Liver (tissue), 9 donors: ENCODE data around the gene BRF1. TPM values are rescaled to one million over a fixed set of nuclear protein-coding genes. Genes with fewer than 3 reads are reported as not detected.

Source experiments
- DNase-seq: peaks from one replicate; pipeline ENCODE4 v3.0.0-alpha.2; 2017; ENCODE audit warnings: low spot score
- H3K27ac ChIP-seq, 2 donors: one replicate each; pipeline ENCODE4 v1.7.0; 2013; ENCODE audit warnings: inconsistent platforms in 2 of 2, low read length in 2 of 2, control low read depth in 1 of 2, low read depth in 1 of 2, mild to moderate bottlenecking in 1 of 2
- H3K27me3 ChIP-seq, 4 donors: one replicate each; pipeline versions ENCODE4 v1.6.1 to v1.7.0; 2013; ENCODE audit warnings: low read length in 3 of 4, inconsistent platforms in 1 of 4, mild to moderate bottlenecking in 1 of 4, moderate library complexity in 1 of 4; ENCODE audit not compliant: control insufficient read depth in 4 of 4, insufficient read depth in 4 of 4
- H3K36me3 ChIP-seq, 4 donors: one replicate each; pipeline versions ENCODE4 v1.6.1 to v1.7.0; 2013; ENCODE audit warnings: low read length in 3 of 4, mild to moderate bottlenecking in 3 of 4, low read depth in 1 of 4, moderate library complexity in 1 of 4; ENCODE audit not compliant: control insufficient read depth in 4 of 4, insufficient read depth in 3 of 4
- H3K4me1 ChIP-seq, 4 donors: one replicate each; pipeline versions ENCODE4 v1.6.1 to v1.7.0; 2013; ENCODE audit warnings: low read length in 3 of 4, mild to moderate bottlenecking in 3 of 4, moderate library complexity in 1 of 4; ENCODE audit not compliant: control insufficient read depth in 4 of 4, insufficient read depth in 4 of 4
- H3K4me3 ChIP-seq, 3 donors: one replicate each; pipeline versions ENCODE4 v1.6.1 to v1.7.0; 2013; ENCODE audit warnings: low read length in 3 of 3, control low read depth in 1 of 3, low read depth in 1 of 3, mild to moderate bottlenecking in 1 of 3
- H3K9ac ChIP-seq, 2 donors: one replicate each; pipeline ENCODE4 v1.7.0; 2013; ENCODE audit warnings: low read length in 2 of 2, mild to moderate bottlenecking in 2 of 2, moderate library complexity in 2 of 2, control low read depth in 1 of 2, low read depth in 1 of 2
- H3K9me3 ChIP-seq, 4 donors: one replicate each; pipeline versions ENCODE4 v1.6.1 to v1.7.0; 2013; ENCODE audit warnings: low read length in 3 of 4; ENCODE audit not compliant: control insufficient read depth in 4 of 4
- ATF3 ChIP-seq: IDR thresholded peaks from 2 replicates; pipeline ENCODE4 v1.6.1; 2016; ENCODE audit warnings: antibody characterized with exemption
- EGR1 ChIP-seq, 2 donors: IDR thresholded peaks; 2 replicates each; pipeline ENCODE4 v1.6.1; 2016 to 2018; ENCODE audit warnings: antibody characterized with exemption in 2 of 2, low read depth in 2 of 2
- FOXA1 ChIP-seq: IDR thresholded peaks from 2 replicates; pipeline ENCODE4 v1.6.1; 2016; ENCODE audit warnings: antibody characterized with exemption
- FOXA2 ChIP-seq: IDR thresholded peaks from 2 replicates; pipeline ENCODE4 v1.6.1; 2016; ENCODE audit warnings: antibody characterized with exemption
- GABPA ChIP-seq, 2 donors: IDR thresholded peaks in 1 of 2; conservative IDR thresholded peaks in 1 of 2; 2 replicates each; pipeline ENCODE4 v1.6.1; 2016; ENCODE audit warnings: antibody characterized with exemption in 2 of 2, mild to moderate bottlenecking in 1 of 2, moderate library complexity in 1 of 2
- HNF4A ChIP-seq, 2 donors: conservative IDR thresholded peaks; 2 replicates each; pipeline ENCODE4 v1.6.1; 2016; ENCODE audit warnings: antibody characterized with exemption in 2 of 2, mild to moderate bottlenecking in 2 of 2
- HNF4G ChIP-seq: IDR thresholded peaks from 2 replicates; pipeline ENCODE4 v1.6.1; 2016; ENCODE audit warnings: antibody characterized with exemption
- JUND ChIP-seq, 2 donors: IDR thresholded peaks; 2 replicates each; pipeline ENCODE4 v1.6.1; 2016; ENCODE audit warnings: antibody characterized with exemption in 2 of 2
- MAX ChIP-seq: IDR thresholded peaks from 2 replicates; pipeline ENCODE4 v1.6.1; 2016; ENCODE audit warnings: antibody characterized with exemption
- NR2F2 ChIP-seq: IDR thresholded peaks from 2 replicates; pipeline ENCODE4 v1.6.1; 2016; ENCODE audit warnings: antibody characterized with exemption
- RAD21 ChIP-seq, 2 donors: IDR thresholded peaks; 2 replicates each; pipeline ENCODE4 v1.6.1; 2016; ENCODE audit warnings: antibody characterized with exemption in 2 of 2, mild to moderate bottlenecking in 2 of 2
- RXRA ChIP-seq, 2 donors: IDR thresholded peaks; 2 replicates each; pipeline ENCODE4 v1.6.1; 2017 to 2018; ENCODE audit warnings: antibody characterized with exemption in 2 of 2, mild to moderate bottlenecking in 1 of 2
- SP1 ChIP-seq: IDR thresholded peaks from 2 replicates; pipeline ENCODE4 v1.6.1; 2018; ENCODE audit warnings: antibody characterized with exemption, mild to moderate bottlenecking
- TAF1 ChIP-seq: conservative IDR thresholded peaks from 2 replicates; pipeline ENCODE4 v1.6.1; 2016; ENCODE audit warnings: antibody characterized with exemption, mild to moderate bottlenecking
- YY1 ChIP-seq: IDR thresholded peaks from 2 replicates; pipeline ENCODE4 v1.6.1; 2016; ENCODE audit warnings: antibody characterized with exemption, mild to moderate bottlenecking
- ZBTB33 ChIP-seq: IDR thresholded peaks from 2 replicates; pipeline ENCODE4 v1.6.1; 2016; ENCODE audit warnings: antibody characterized with exemption
- WGBS: extraction: QIAGEN DNeasy Blood & Tissue Kit; methylation state at CpG from one replicate; pipeline ENCODE4 v1.1.7; 2013; 5-methylcytosine and 5-hydroxymethylcytosine counted together
- polyA plus RNA-seq, 2 donors: library from polyadenylated mRNA; stranded (reverse) in 1 of 2; unstranded in 1 of 2; fragments of 200-250 nt in 1 of 2; fragments of >200 nt in 1 of 2; fragmentation: Nextera tagmentation in 1 of 2; extraction: Ambion mirVana in 1 of 2; gene quantifications; one replicate each; pipeline versions ENCODE4 v1.2.1 to v1.2.3, GENCODE V29; 2013 to 2015
- total RNA-seq, 2 donors: library from RNA; depleted of rRNA; stranded (reverse); fragments of >200 nt; gene quantifications; one replicate each; pipeline ENCODE4 v1.2.3, GENCODE V29; 2014
- TF ChIP-seq, protein P1 (sequence below): fragments of 150-350 bp; IDR thresholded peaks from 2 replicates; pipeline ENCODE4 v1.5.1; 2017; ENCODE audit warnings: improper control_type of control experiment, low read depth, low read length; ENCODE audit not compliant: missing input control
- TF ChIP-seq, protein P2 (sequence below): IDR thresholded peaks from 2 replicates; pipeline ENCODE4 v1.6.1; 2016; ENCODE audit warnings: antibody characterized with exemption, mild to moderate bottlenecking
- donor health status: healthy.
- donor health status: healthy.
- donor health status: healthy.
- donor health status: healthy.
- donor health status: healthy.

Gene BRF1
- total and polyA plus RNA-seq, 4 donors, result 4.6 to 24.1 (median 10.6) TPM

DNA sequence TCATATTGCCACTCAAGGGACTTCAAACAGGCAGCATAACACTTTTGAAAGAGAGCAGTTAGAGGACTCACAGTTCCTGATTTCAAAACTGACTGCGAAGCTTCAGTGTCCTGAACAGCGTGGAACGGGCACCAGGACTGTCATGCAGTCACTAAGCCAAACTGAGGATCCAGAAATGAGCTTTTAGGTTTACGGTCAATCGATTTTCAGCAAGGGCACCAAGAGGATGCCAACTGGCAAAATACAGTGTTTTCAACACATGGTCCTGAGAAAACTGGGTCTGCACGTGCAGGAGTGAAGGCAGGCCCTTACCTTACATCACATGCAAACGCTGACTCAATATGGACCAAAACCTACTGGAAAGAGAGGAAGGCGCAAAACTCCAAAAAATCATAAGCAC lies 15.6 kb downstream of the BRF1 start (continued):
- TF ChIP-seq, protein P1, sequence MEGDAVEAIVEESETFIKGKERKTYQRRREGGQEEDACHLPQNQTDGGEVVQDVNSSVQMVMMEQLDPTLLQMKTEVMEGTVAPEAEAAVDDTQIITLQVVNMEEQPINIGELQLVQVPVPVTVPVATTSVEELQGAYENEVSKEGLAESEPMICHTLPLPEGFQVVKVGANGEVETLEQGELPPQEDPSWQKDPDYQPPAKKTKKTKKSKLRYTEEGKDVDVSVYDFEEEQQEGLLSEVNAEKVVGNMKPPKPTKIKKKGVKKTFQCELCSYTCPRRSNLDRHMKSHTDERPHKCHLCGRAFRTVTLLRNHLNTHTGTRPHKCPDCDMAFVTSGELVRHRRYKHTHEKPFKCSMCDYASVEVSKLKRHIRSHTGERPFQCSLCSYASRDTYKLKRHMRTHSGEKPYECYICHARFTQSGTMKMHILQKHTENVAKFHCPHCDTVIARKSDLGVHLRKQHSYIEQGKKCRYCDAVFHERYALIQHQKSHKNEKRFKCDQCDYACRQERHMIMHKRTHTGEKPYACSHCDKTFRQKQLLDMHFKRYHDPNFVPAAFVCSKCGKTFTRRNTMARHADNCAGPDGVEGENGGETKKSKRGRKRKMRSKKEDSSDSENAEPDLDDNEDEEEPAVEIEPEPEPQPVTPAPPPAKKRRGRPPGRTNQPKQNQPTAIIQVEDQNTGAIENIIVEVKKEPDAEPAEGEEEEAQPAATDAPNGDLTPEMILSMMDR, result no peak
- TF ChIP-seq HNF4A (conservative IDR thresholded peaks at IDR 0.05) (peak; percentile 9 to 85), GABPA (IDR thresholded peaks at IDR 0.05 in 1 of 2, conservative IDR thresholded peaks at IDR 0.05 in 1 of 2) (peak in 1 of 2 donors; percentile 58)

DNA sequence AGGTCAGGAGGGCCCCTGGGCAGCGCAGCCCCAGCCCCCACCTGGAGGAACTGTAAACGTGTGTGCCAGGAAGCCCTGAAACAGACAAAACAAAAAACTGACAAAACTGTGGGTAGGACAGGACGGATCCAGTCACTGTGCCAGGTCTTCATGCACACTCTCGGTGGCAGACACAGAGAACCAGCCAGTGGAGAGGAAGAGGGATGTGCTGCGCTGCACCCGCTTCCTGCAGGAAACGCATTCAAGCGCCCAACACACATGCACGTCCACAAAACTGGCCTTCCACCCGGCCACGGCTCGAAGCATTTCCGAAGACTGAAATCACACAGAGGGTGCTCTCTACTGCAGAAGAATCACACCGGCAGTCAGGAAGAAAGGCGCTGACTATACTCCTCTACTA lies 16.9 kb downstream of the BRF1 start:
- Histone ChIP-seq H3K4me1 (peaks cover 16 to 41% (median 30%) of the 10 kb centered on the region in 4 donors), H3K36me3 (no peaks in the 10 kb centered on the region), H3K9me3 (no peaks in the 10 kb centered on the region), H3K9ac (no peak overlapping the region), H3K4me3 (no peak overlapping the region), H3K27me3 (no peaks in the 10 kb centered on the region), H3K27ac (no peak overlapping the region)
- TF ChIP-seq ATF3 (no peak), JUND (IDR thresholded peaks at IDR 0.05) (no peak), EGR1 (IDR thresholded peaks at IDR 0.05; ENCODE audit: low read depth in 2 of 2) (no peak), ZBTB33 (no peak), YY1 (no peak), GABPA (IDR thresholded peaks at IDR 0.05 in 1 of 2, conservative IDR thresholded peaks at IDR 0.05 in 1 of 2) (no peak), RXRA (IDR thresholded peaks at IDR 0.05) (no peak), HNF4A (conservative IDR thresholded peaks at IDR 0.05) (no peak), TAF1 (no peak), SP1 (no peak), RAD21 (IDR thresholded peaks at IDR 0.05) (no peak), MAX (no peak), HNF4G (no peak), FOXA1 (no peak), NR2F2 (no peak), FOXA2 (no peak)
- TF ChIP-seq, protein P2, sequence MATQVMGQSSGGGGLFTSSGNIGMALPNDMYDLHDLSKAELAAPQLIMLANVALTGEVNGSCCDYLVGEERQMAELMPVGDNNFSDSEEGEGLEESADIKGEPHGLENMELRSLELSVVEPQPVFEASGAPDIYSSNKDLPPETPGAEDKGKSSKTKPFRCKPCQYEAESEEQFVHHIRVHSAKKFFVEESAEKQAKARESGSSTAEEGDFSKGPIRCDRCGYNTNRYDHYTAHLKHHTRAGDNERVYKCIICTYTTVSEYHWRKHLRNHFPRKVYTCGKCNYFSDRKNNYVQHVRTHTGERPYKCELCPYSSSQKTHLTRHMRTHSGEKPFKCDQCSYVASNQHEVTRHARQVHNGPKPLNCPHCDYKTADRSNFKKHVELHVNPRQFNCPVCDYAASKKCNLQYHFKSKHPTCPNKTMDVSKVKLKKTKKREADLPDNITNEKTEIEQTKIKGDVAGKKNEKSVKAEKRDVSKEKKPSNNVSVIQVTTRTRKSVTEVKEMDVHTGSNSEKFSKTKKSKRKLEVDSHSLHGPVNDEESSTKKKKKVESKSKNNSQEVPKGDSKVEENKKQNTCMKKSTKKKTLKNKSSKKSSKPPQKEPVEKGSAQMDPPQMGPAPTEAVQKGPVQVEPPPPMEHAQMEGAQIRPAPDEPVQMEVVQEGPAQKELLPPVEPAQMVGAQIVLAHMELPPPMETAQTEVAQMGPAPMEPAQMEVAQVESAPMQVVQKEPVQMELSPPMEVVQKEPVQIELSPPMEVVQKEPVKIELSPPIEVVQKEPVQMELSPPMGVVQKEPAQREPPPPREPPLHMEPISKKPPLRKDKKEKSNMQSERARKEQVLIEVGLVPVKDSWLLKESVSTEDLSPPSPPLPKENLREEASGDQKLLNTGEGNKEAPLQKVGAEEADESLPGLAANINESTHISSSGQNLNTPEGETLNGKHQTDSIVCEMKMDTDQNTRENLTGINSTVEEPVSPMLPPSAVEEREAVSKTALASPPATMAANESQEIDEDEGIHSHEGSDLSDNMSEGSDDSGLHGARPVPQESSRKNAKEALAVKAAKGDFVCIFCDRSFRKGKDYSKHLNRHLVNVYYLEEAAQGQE, result no peak
- TF ChIP-seq, protein P1, result no peak
- WGBS, result 71% methylated on average over 15 of the region's 15 CpGs
- no peak for DNase-seq
